Keratinocyte (primary cell): ENCODE results near the gene VSIR.

Source experiments
- EZH2 ChIP-seq: IDR thresholded peaks from one replicate; pipeline ENCODE4 v1.6.1; 2012; ENCODE audit warnings: inconsistent platforms, mild to moderate bottlenecking, low read length, moderate library complexity
- TF ChIP-seq, protein P1 (sequence below), 3 experiments: IDR thresholded peaks in 1 of 3; conservative IDR thresholded peaks in 1 of 3; optimal IDR thresholded peaks in 1 of 3; 2 replicates in 2 of 3; 3 replicates in 1 of 3; pipeline versions ENCODE3 to v1.5.1; 2011; ENCODE audit warnings: low read length in 3 of 3, mild to moderate bottlenecking in 3 of 3, moderate library complexity in 2 of 3, control low read depth in 1 of 3, inconsistent platforms in 1 of 3; ENCODE audit not compliant: insufficient read depth in 2 of 3; ENCODE audit errors: extremely low read depth in 1 of 3

- no peak for TF ChIP-seq EZH2
- TF ChIP-seq, protein P1, sequence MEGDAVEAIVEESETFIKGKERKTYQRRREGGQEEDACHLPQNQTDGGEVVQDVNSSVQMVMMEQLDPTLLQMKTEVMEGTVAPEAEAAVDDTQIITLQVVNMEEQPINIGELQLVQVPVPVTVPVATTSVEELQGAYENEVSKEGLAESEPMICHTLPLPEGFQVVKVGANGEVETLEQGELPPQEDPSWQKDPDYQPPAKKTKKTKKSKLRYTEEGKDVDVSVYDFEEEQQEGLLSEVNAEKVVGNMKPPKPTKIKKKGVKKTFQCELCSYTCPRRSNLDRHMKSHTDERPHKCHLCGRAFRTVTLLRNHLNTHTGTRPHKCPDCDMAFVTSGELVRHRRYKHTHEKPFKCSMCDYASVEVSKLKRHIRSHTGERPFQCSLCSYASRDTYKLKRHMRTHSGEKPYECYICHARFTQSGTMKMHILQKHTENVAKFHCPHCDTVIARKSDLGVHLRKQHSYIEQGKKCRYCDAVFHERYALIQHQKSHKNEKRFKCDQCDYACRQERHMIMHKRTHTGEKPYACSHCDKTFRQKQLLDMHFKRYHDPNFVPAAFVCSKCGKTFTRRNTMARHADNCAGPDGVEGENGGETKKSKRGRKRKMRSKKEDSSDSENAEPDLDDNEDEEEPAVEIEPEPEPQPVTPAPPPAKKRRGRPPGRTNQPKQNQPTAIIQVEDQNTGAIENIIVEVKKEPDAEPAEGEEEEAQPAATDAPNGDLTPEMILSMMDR (optimal IDR thresholded peaks at IDR 0.05 in 1 of 3, IDR thresholded peaks at IDR 0.05 in 1 of 3, conservative IDR thresholded peaks at IDR 0.05 in 1 of 3; ENCODE audit: extremely low read depth in 1 of 3, insufficient read depth in 2 of 3, low read length in 3 of 3) = no peak
Measured at GRCh38 chr10:71753960-71754505, 19.3 kb downstream of the VSIR start.
